HepG2 (cell line): Measurements from ENCODE around the gene GLIS2. TPM values are rescaled to one million over a fixed set of nuclear protein-coding genes. Genes with fewer than 3 reads are reported as not detected.
A peak's percentile ranks its signal among the peaks of the same experiment; 100 is the strongest.

ENCODE experiments used
- ATF7-NPFF ChIP-seq: sonication (generic); formaldehyde crosslinking; IDR thresholded peaks from 2 replicates; pipeline ENCODE4 v1.8.1; 2023; ENCODE audit warnings: mild to moderate bottlenecking, low read depth, missing genetic modification reagents, moderate library complexity
- BRD4 ChIP-seq: sonication (generic); formaldehyde crosslinking; IDR thresholded peaks from 2 replicates; pipeline ENCODE4 v1.4.0; 2020; ENCODE audit warnings: missing genetic modification reagents
- CREB1 ChIP-seq, 2 experiments: fragments of 450-650 bp in 1 of 2; IDR thresholded peaks; 2 replicates each; pipeline ENCODE4 v1.6.1; 2016 to 2017; ENCODE audit warnings: control low read depth in 1 of 2, mild to moderate bottlenecking in 1 of 2, missing compliant biosample characterization in 1 of 2, missing genetic modification characterization in 1 of 2
- EHMT2 ChIP-seq: fragments of 200-600 bp; sonication (generic); IDR thresholded peaks from 2 replicates; pipeline ENCODE4 v1.7.0; 2017; ENCODE audit warnings: antibody characterized with exemption, low read depth, low read length, borderline replicate concordance
- GATAD1 ChIP-seq: IDR thresholded peaks from 2 replicates; pipeline ENCODE4 v1.6.1; 2016; ENCODE audit warnings: missing genetic modification reagents, missing compliant biosample characterization
- GTF2F1 ChIP-seq: fragments of 150-350 bp; IDR thresholded peaks from 2 replicates; pipeline ENCODE4 v1.6.1; 2014; ENCODE audit warnings: low read length
- HNF4A ChIP-seq: sonication (generic); formaldehyde crosslinking; IDR thresholded peaks from 2 replicates; pipeline ENCODE4 v1.4.0; 2020; ENCODE audit warnings: missing genetic modification reagents
- KDM1A ChIP-seq: IDR thresholded peaks from 2 replicates; pipeline ENCODE4 v1.6.1; 2016; ENCODE audit warnings: missing compliant biosample characterization
- MED13 ChIP-seq: sonication (generic); formaldehyde crosslinking; IDR thresholded peaks from 2 replicates; pipeline ENCODE4 v1.5.0; 2020; ENCODE audit warnings: missing genetic modification reagents
- POGZ ChIP-seq: sonication (generic); formaldehyde crosslinking; IDR thresholded peaks from 2 replicates; pipeline ENCODE4 v1.4.0; 2020; ENCODE audit warnings: mild to moderate bottlenecking, missing genetic modification reagents
- POLR2AphosphoS5 ChIP-seq: IDR thresholded peaks from 2 replicates; pipeline ENCODE4 v1.6.1; 2012; ENCODE audit warnings: low read depth, low read length
- TAF15 ChIP-seq: fragments of 200-400 bp; formaldehyde crosslinking; IDR thresholded peaks from one replicate; pipeline ENCODE4 v1.6.1; 2018; ENCODE audit warnings: mild to moderate bottlenecking, low read depth, low read length; ENCODE audit not compliant: poor library complexity, severe bottlenecking
- ZFAT ChIP-seq: sonication (generic); formaldehyde crosslinking; conservative IDR thresholded peaks from 2 replicates; pipeline ENCODE4 v1.8.1; 2023; ENCODE audit warnings: missing genetic modification reagents, inconsistent platforms
- ZFP36L2 ChIP-seq: sonication (generic); formaldehyde crosslinking; IDR thresholded peaks from 2 replicates; pipeline ENCODE4 v1.4.0; 2020; ENCODE audit warnings: missing genetic modification reagents
- ZFP37 ChIP-seq: sonication (generic); formaldehyde crosslinking; IDR thresholded peaks from 2 replicates; pipeline ENCODE4 v1.4.0; 2020; ENCODE audit warnings: missing genetic modification reagents, borderline replicate concordance
- ZNF629 ChIP-seq: sonication (generic); formaldehyde crosslinking; conservative IDR thresholded peaks from 2 replicates; pipeline ENCODE4 v1.5.0; 2020; ENCODE audit warnings: missing genetic modification reagents
- ZNF713 ChIP-seq: sonication (generic); formaldehyde crosslinking; IDR thresholded peaks from 2 replicates; pipeline ENCODE4 v1.4.0; 2020; ENCODE audit warnings: mild to moderate bottlenecking, missing genetic modification reagents
- ZNF773 ChIP-seq: sonication (generic); formaldehyde crosslinking; IDR thresholded peaks from 2 replicates; pipeline ENCODE4 v1.4.0; 2020; ENCODE audit warnings: missing genetic modification reagents, borderline replicate concordance
- polyA plus RNA-seq, 8 experiments: library from polyadenylated mRNA; depleted of rRNA in 3 of 8; stranded (reverse) in 7 of 8; unstranded in 1 of 8; fragments of >200 nt; fragmentation: Illumina TruSeq in 4 of 8; extraction: Trizol in 4 of 8; gene quantifications; 2 replicates each; pipeline versions ENCODE4 v1.2.1 to v1.2.3, GENCODE V29; 2011 to 2016; ENCODE audit warnings: low read depth in 4 of 8, missing spikeins in 1 of 8, mixed read lengths in 1 of 8; ENCODE audit not compliant: insufficient read depth in 1 of 8
- total RNA-seq, 5 experiments: library from RNA; depleted of rRNA; stranded (reverse); fragments of >200 nt; fragmentation: Illumina TruSeq; extraction: Trizol; gene quantifications; 2 replicates each; pipeline ENCODE4 v1.2.3, GENCODE V29; 2016; ENCODE audit warnings: low read depth in 1 of 5
- TF ChIP-seq, protein P1 (sequence below): sonication (generic); formaldehyde crosslinking; IDR thresholded peaks from 2 replicates; pipeline ENCODE4 v1.4.0; 2020; ENCODE audit warnings: missing genetic modification reagents
- TF ChIP-seq, protein P2 (sequence below), 2 experiments: sonication (generic) in 1 of 2; formaldehyde crosslinking in 1 of 2; IDR thresholded peaks; 2 replicates each; pipeline versions ENCODE4 v1.4.0 to v1.6.1; 2018 to 2020; ENCODE audit warnings: missing genetic modification reagents in 2 of 2, borderline replicate concordance in 1 of 2, low read depth in 1 of 2, mild to moderate bottlenecking in 1 of 2, missing biosample characterization in 1 of 2

Gene GLIS2
- total and polyA plus RNA-seq, 2 of the 13 experiments (the other 11 are each of a cell fraction or from before 2014, with no cell fraction given), result 0.28 to 0.29 TPM

GRCh38 chr16:4290236-4290830, 25.5 kb upstream of the GLIS2 start (continued):
- TF ChIP-seq, protein P1, sequence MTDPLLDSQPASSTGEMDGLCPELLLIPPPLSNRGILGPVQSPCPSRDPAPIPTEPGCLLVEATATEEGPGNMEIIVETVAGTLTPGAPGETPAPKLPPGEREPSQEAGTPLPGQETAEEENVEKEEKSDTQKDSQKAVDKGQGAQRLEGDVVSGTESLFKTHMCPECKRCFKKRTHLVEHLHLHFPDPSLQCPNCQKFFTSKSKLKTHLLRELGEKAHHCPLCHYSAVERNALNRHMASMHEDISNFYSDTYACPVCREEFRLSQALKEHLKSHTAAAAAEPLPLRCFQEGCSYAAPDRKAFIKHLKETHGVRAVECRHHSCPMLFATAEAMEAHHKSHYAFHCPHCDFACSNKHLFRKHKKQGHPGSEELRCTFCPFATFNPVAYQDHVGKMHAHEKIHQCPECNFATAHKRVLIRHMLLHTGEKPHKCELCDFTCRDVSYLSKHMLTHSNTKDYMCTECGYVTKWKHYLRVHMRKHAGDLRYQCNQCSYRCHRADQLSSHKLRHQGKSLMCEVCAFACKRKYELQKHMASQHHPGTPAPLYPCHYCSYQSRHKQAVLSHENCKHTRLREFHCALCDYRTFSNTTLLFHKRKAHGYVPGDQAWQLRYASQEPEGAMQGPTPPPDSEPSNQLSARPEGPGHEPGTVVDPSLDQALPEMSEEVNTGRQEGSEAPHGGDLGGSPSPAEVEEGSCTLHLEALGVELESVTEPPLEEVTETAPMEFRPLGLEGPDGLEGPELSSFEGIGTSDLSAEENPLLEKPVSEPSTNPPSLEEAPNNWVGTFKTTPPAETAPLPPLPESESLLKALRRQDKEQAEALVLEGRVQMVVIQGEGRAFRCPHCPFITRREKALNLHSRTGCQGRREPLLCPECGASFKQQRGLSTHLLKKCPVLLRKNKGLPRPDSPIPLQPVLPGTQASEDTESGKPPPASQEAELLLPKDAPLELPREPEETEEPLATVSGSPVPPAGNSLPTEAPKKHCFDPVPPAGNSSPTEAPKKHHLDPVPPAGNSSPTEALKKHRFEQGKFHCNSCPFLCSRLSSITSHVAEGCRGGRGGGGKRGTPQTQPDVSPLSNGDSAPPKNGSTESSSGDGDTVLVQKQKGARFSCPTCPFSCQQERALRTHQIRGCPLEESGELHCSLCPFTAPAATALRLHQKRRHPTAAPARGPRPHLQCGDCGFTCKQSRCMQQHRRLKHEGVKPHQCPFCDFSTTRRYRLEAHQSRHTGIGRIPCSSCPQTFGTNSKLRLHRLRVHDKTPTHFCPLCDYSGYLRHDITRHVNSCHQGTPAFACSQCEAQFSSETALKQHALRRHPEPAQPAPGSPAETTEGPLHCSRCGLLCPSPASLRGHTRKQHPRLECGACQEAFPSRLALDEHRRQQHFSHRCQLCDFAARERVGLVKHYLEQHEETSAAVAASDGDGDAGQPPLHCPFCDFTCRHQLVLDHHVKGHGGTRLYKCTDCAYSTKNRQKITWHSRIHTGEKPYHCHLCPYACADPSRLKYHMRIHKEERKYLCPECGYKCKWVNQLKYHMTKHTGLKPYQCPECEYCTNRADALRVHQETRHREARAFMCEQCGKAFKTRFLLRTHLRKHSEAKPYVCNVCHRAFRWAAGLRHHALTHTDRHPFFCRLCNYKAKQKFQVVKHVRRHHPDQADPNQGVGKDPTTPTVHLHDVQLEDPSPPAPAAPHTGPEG (CRISPR knock-in tag), result no peak
- TF ChIP-seq KDM1A (CRISPR knock-in tag) (peak; percentile 72; the same call in 1 of the 2 replicates), GTF2F1 (no peak), MED13 (no peak), ZNF629 (CRISPR knock-in tag) (no peak), ATF7-NPFF (CRISPR knock-in tag) (no peak), ZFP36L2 (no peak), BRD4 (CRISPR knock-in tag) (no peak), TAF15 (no peak), ZNF773 (CRISPR knock-in tag) (no peak), ZFAT (no peak), GATAD1 (0 out of 2 replicates have a peak, but pooled peaks have one; percentile 39), EHMT2 (no peak), ZFP37 (CRISPR knock-in tag) (no peak), CREB1 (IDR thresholded peaks at IDR 0.05) (0 out of 2 replicates have a peak, but pooled peaks have one; percentile 25), CREB1 (CRISPR knock-in tag; IDR thresholded peaks at IDR 0.05) (peak; percentile 14; the same call in 1 of the 2 replicates), POLR2AphosphoS5 (no peak), ZNF713 (CRISPR knock-in tag) (no peak), HNF4A (CRISPR knock-in tag) (no peak), POGZ (CRISPR knock-in tag) (no peak)
- TF ChIP-seq, protein P2, sequence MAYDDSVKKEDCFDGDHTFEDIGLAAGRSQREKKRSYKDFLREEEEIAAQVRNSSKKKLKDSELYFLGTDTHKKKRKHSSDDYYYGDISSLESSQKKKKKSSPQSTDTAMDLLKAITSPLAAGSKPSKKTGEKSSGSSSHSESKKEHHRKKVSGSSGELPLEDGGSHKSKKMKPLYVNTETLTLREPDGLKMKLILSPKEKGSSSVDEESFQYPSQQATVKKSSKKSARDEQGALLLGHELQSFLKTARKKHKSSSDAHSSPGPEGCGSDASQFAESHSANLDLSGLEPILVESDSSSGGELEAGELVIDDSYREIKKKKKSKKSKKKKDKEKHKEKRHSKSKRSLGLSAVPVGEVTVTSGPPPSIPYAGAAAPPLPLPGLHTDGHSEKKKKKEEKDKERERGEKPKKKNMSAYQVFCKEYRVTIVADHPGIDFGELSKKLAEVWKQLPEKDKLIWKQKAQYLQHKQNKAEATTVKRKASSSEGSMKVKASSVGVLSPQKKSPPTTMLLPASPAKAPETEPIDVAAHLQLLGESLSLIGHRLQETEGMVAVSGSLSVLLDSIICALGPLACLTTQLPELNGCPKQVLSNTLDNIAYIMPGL (CRISPR knock-in tag; IDR thresholded peaks at IDR 0.05; ENCODE audit: borderline replicate concordance in 1 of 2, low read depth in 1 of 2), result peak in 1 of 2 experiments; percentile 54; a peak in 1 of 4 replicates
